Measurements from ENCODE around the gene SELENON. TPM values are rescaled to one million over a fixed set of nuclear protein-coding genes. Genes with fewer than 3 reads are reported as not detected.

Gene SELENON
- total and polyA plus RNA-seq, 2 experiments from 2014 or later = 26.7 to 37.7 TPM

GRCh38 chr1:25848531-25848930 is 48.5 kb downstream of the SELENON start:
- H3K79me2 ChIP-seq = no peaks in the 10 kb centered on the region
- H3K27me3 ChIP-seq = no peaks in the 10 kb centered on the region
- no peak overlapping the region for H3K27ac ChIP-seq
- H3K9me2 ChIP-seq (replicated peaks; ENCODE audit: insufficient read depth) = no peaks in the 10 kb centered on the region
- TF ChIP-seq EZH2phosphoT487 (IDR thresholded peaks at IDR 0.05; ENCODE audit: low read depth, severe bottlenecking, unreplicated experiment) = no peak
- no peak for TF ChIP-seq EZH2 (IDR thresholded peaks at IDR 0.05; ENCODE audit: borderline replicate concordance)
- TF ChIP-seq CTCF (IDR thresholded peaks at IDR 0.05; ENCODE audit: poor library complexity) = no peak
- H4K20me1 ChIP-seq (ENCODE audit: insufficient read depth, poor library complexity, severe bottlenecking) = no peaks in the 10 kb centered on the region
- no peak overlapping the region for H2AFZ ChIP-seq
- 31% methylated on average over 1 of the region's 1 CpG for WGBS (ENCODE audit: low lambda C conversion rate, missing lambda C conversion rate)
- no peak for DNase-seq (ENCODE audit: low spot score)
- no peak overlapping the region for H3K4me2 ChIP-seq
- no peak overlapping the region for H3K4me3 ChIP-seq
- no peaks in the 10 kb centered on the region for H3K36me3 ChIP-seq (replicated peaks; ENCODE audit: insufficient read depth, low read depth)
- H3K4me1 ChIP-seq (ENCODE audit: insufficient read depth) = no peaks in the 10 kb centered on the region
- no peaks in the 10 kb centered on the region for H3K9me3 ChIP-seq (ENCODE audit: low read depth)

- Histone ChIP-seq H3K4me2 (no peak overlapping the region), H3K27me3 (no peaks in the 10 kb centered on the region), H3K9me2 (replicated peaks; ENCODE audit: insufficient read depth) (no peaks in the 10 kb centered on the region), H3K4me1 (ENCODE audit: insufficient read depth) (no peaks in the 10 kb centered on the region), H3K79me2 (peaks cover 10% of the 10 kb centered on the region), H3K36me3 (replicated peaks; ENCODE audit: insufficient read depth, low read depth) (no peaks in the 10 kb centered on the region), H3K4me3 (no peak overlapping the region), H3K27ac (no peak overlapping the region), H3K9me3 (ENCODE audit: low read depth) (no peaks in the 10 kb centered on the region), H4K20me1 (ENCODE audit: insufficient read depth, poor library complexity, severe bottlenecking) (no peaks in the 10 kb centered on the region), H2AFZ (no peak overlapping the region)
- no peak for TF ChIP-seq EZH2 (IDR thresholded peaks at IDR 0.05; ENCODE audit: borderline replicate concordance)
- TF ChIP-seq CTCF (IDR thresholded peaks at IDR 0.05; ENCODE audit: poor library complexity) = no peak
- TF ChIP-seq EZH2phosphoT487 (IDR thresholded peaks at IDR 0.05; ENCODE audit: low read depth, severe bottlenecking, unreplicated experiment) = no peak
- WGBS (ENCODE audit: low lambda C conversion rate, missing lambda C conversion rate) = 85% methylated on average over 2 of the region's 2 CpGs
- no peak for DNase-seq (ENCODE audit: low spot score)
Measured at GRCh38 chr1:25854554-25854953, 54.6 kb downstream of the SELENON start.

- 90% methylated on average over 11 of the region's 11 CpGs for WGBS (ENCODE audit: low lambda C conversion rate, missing lambda C conversion rate)
- H4K20me1 ChIP-seq (ENCODE audit: insufficient read depth, poor library complexity, severe bottlenecking) = no peaks in the 10 kb centered on the region
- H3K4me2 ChIP-seq = no peak overlapping the region
- no peak for TF ChIP-seq EZH2phosphoT487 (IDR thresholded peaks at IDR 0.05; ENCODE audit: low read depth, severe bottlenecking, unreplicated experiment)
- TF ChIP-seq EZH2 (IDR thresholded peaks at IDR 0.05; ENCODE audit: borderline replicate concordance) = no peak
- no peak for TF ChIP-seq CTCF (IDR thresholded peaks at IDR 0.05; ENCODE audit: poor library complexity)
- H3K9me3 ChIP-seq (ENCODE audit: low read depth) = no peaks in the 10 kb centered on the region
- no peaks in the 10 kb centered on the region for H3K36me3 ChIP-seq (replicated peaks; ENCODE audit: insufficient read depth, low read depth)
- no peak for DNase-seq (ENCODE audit: low spot score)
- no peaks in the 10 kb centered on the region for H3K27me3 ChIP-seq
- no peaks in the 10 kb centered on the region for H3K9me2 ChIP-seq (replicated peaks; ENCODE audit: insufficient read depth)
- no peak overlapping the region for H3K27ac ChIP-seq
- H2AFZ ChIP-seq = no peak overlapping the region
- H3K4me3 ChIP-seq = no peak overlapping the region
- peaks cover 13% of the 10 kb centered on the region for H3K79me2 ChIP-seq
- peaks cover 16% of the 10 kb centered on the region for H3K4me1 ChIP-seq (ENCODE audit: insufficient read depth)
Measured at GRCh38 chr1:25856856-25857255, 56.9 kb downstream of the SELENON start.

- peaks cover 17% of the 10 kb centered on the region for H3K4me1 ChIP-seq (ENCODE audit: insufficient read depth)
- H3K27ac ChIP-seq = no peak overlapping the region
- no peak for DNase-seq (ENCODE audit: low spot score)
- peaks cover 13% of the 10 kb centered on the region for H3K79me2 ChIP-seq
- no peaks in the 10 kb centered on the region for H4K20me1 ChIP-seq (ENCODE audit: insufficient read depth, poor library complexity, severe bottlenecking)
- TF ChIP-seq EZH2phosphoT487 (IDR thresholded peaks at IDR 0.05; ENCODE audit: low read depth, severe bottlenecking, unreplicated experiment) = no peak
- TF ChIP-seq CTCF (IDR thresholded peaks at IDR 0.05; ENCODE audit: poor library complexity) = no peak
- TF ChIP-seq EZH2 (IDR thresholded peaks at IDR 0.05; ENCODE audit: borderline replicate concordance) = no peak
- peak overlapping the region; percentile 80 for H2AFZ ChIP-seq
- peak overlapping the region; percentile 78 for H3K4me3 ChIP-seq
- no peaks in the 10 kb centered on the region for H3K9me2 ChIP-seq (replicated peaks; ENCODE audit: insufficient read depth)
- no peaks in the 10 kb centered on the region for H3K36me3 ChIP-seq (replicated peaks; ENCODE audit: insufficient read depth, low read depth)
- no peaks in the 10 kb centered on the region for H3K27me3 ChIP-seq
- peak overlapping the region; percentile 97 for H3K4me2 ChIP-seq
- 41% methylated on average over 7 of the region's 7 CpGs for WGBS (ENCODE audit: low lambda C conversion rate, missing lambda C conversion rate)
- no peaks in the 10 kb centered on the region for H3K9me3 ChIP-seq (ENCODE audit: low read depth)
Measured at GRCh38 chr1:25858494-25858893, 58.5 kb downstream of the SELENON start.

All from hepatocyte (in vitro differentiated cells).